ENCODE measurements around the gene FAIM2.
"Not testable (repeated sequence)": the region's sequence is repeated elsewhere in the genome, so short reads cannot be mapped to it uniquely, and the experiment has no call there.

FAIM2 gene

GRCh38 chr12:49855890-49856289 lies 47.8 kb downstream of the FAIM2 start:
- not testable (repeated sequence) for DNase-seq

- no peak for DNase-seq
Observed at GRCh38 chr12:49854976-49855375, 48.7 kb downstream of the FAIM2 start.

- DNase-seq, result no peak
Observed at GRCh38 chr12:49853671-49854070, 50.0 kb downstream of the FAIM2 start.

- DNase-seq, result no peak
Observed at GRCh38 chr12:49847161-49847560, 56.5 kb downstream of the FAIM2 start.

GRCh38 chr12:49846032-49846431 lies 57.7 kb downstream of the FAIM2 start:
- DNase-seq, result no peak

GRCh38 chr12:49843876-49844437 lies 59.7 kb downstream of the FAIM2 start:
- DNase-seq, result no peak

- DNase-seq, result no peak
Observed at GRCh38 chr12:49843411-49843810, 60.3 kb downstream of the FAIM2 start.

- peak; percentile 42 for DNase-seq
Observed at GRCh38 chr12:49842519-49843352, 61.0 kb downstream of the FAIM2 start, which contains the start of gene BCDIN3D. Gene BCDIN3D (minus strand): TSS chr12:49843106. CDS start chr12:49843087, 19 bp downstream.

- no peak for DNase-seq
Observed at GRCh38 chr12:49838973-49839633, 64.6 kb downstream of the FAIM2 start.

GRCh38 chr12:49832836-49833421 lies 70.8 kb downstream of the FAIM2 start:
- no peak for DNase-seq

- no peak for DNase-seq
Observed at GRCh38 chr12:49831717-49832116, 72.0 kb downstream of the FAIM2 start.

GRCh38 chr12:49828133-49829091 lies 75.3 kb downstream of the FAIM2 start, which contains the start of gene NCKAP5L:
Gene NCKAP5L (minus strand): TSS chr12:49828413. CDS start chr12:49804044, 24,369 bp downstream.
- peak; percentile 52 for DNase-seq

GRCh38 chr12:49827401-49828099 lies 76.2 kb downstream of the FAIM2 start:
- DNase-seq, result no peak

- DNase-seq, result no peak
Observed at GRCh38 chr12:49827051-49827400, 76.7 kb downstream of the FAIM2 start.

GRCh38 chr12:49825971-49826421 lies 77.7 kb downstream of the FAIM2 start:
- DNase-seq, result no peak

- no peak for DNase-seq
Observed at GRCh38 chr12:49825360-49825970, 78.2 kb downstream of the FAIM2 start.

- DNase-seq, result no peak
Observed at GRCh38 chr12:49824895-49825294, 78.8 kb downstream of the FAIM2 start.

- DNase-seq, result no peak
Observed at GRCh38 chr12:49824416-49824815, 79.3 kb downstream of the FAIM2 start.

- no peak for DNase-seq
Observed at GRCh38 chr12:49823951-49824350, 79.7 kb downstream of the FAIM2 start.

- no peak for DNase-seq
Observed at GRCh38 chr12:49823350-49823749, 80.3 kb downstream of the FAIM2 start.
